ENCODE data around the gene HMCN1. TPM values are rescaled to one million over a fixed set of nuclear protein-coding genes. Genes with fewer than 3 reads are reported as not detected.
A peak's percentile ranks its signal among the peaks of the same experiment; 100 is the strongest.

Gene HMCN1
- total and polyA plus RNA-seq, 2 experiments from 2014 or later = 1.6 to 8.7 TPM

DNA sequence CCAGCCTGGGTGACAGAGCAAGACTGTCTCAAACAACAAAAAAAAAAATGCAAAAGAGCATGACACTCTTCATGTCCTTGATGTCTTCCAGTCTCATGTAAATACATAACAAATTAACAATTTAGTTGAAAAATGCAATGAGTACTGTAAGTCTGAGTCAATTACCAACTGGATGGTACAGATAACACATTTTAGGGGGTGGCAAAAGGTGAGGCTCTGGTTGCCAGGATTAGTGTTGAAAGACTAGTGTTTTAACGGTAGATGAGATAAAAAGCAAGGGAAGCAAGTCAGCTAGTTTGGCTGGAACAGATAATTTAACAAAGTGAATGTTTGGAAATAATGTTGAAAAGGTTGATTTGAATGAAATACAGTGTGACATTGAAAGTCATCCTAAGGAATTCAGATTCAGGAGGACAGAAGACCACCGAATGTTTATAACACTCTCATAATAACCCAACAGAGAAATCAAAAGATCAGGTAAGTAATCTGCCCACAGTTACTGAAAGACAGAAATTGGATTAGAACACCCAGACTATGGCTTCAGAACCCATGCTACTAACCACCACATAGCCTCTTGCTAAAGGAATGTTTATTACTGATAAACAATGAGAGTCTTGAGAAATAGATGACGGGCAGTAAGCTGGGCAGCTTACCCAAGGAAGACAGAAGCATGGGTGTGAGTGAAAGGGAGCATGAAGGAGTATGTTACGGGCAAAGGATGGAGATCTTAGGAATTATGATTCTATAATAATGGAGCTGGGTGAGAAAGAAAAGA, 312.4 kb downstream of the HMCN1 start:
- TF ChIP-seq CREB1 (CRISPR knock-in tag; IDR thresholded peaks at IDR 0.05; ENCODE audit: low read depth) (no peak), ZNF114 (CRISPR knock-in tag; IDR thresholded peaks at IDR 0.05) (no peak), EZH2phosphoT487 (IDR thresholded peaks at IDR 0.05; ENCODE audit: unreplicated experiment) (no peak)
- TF ChIP-seq, protein P1, sequence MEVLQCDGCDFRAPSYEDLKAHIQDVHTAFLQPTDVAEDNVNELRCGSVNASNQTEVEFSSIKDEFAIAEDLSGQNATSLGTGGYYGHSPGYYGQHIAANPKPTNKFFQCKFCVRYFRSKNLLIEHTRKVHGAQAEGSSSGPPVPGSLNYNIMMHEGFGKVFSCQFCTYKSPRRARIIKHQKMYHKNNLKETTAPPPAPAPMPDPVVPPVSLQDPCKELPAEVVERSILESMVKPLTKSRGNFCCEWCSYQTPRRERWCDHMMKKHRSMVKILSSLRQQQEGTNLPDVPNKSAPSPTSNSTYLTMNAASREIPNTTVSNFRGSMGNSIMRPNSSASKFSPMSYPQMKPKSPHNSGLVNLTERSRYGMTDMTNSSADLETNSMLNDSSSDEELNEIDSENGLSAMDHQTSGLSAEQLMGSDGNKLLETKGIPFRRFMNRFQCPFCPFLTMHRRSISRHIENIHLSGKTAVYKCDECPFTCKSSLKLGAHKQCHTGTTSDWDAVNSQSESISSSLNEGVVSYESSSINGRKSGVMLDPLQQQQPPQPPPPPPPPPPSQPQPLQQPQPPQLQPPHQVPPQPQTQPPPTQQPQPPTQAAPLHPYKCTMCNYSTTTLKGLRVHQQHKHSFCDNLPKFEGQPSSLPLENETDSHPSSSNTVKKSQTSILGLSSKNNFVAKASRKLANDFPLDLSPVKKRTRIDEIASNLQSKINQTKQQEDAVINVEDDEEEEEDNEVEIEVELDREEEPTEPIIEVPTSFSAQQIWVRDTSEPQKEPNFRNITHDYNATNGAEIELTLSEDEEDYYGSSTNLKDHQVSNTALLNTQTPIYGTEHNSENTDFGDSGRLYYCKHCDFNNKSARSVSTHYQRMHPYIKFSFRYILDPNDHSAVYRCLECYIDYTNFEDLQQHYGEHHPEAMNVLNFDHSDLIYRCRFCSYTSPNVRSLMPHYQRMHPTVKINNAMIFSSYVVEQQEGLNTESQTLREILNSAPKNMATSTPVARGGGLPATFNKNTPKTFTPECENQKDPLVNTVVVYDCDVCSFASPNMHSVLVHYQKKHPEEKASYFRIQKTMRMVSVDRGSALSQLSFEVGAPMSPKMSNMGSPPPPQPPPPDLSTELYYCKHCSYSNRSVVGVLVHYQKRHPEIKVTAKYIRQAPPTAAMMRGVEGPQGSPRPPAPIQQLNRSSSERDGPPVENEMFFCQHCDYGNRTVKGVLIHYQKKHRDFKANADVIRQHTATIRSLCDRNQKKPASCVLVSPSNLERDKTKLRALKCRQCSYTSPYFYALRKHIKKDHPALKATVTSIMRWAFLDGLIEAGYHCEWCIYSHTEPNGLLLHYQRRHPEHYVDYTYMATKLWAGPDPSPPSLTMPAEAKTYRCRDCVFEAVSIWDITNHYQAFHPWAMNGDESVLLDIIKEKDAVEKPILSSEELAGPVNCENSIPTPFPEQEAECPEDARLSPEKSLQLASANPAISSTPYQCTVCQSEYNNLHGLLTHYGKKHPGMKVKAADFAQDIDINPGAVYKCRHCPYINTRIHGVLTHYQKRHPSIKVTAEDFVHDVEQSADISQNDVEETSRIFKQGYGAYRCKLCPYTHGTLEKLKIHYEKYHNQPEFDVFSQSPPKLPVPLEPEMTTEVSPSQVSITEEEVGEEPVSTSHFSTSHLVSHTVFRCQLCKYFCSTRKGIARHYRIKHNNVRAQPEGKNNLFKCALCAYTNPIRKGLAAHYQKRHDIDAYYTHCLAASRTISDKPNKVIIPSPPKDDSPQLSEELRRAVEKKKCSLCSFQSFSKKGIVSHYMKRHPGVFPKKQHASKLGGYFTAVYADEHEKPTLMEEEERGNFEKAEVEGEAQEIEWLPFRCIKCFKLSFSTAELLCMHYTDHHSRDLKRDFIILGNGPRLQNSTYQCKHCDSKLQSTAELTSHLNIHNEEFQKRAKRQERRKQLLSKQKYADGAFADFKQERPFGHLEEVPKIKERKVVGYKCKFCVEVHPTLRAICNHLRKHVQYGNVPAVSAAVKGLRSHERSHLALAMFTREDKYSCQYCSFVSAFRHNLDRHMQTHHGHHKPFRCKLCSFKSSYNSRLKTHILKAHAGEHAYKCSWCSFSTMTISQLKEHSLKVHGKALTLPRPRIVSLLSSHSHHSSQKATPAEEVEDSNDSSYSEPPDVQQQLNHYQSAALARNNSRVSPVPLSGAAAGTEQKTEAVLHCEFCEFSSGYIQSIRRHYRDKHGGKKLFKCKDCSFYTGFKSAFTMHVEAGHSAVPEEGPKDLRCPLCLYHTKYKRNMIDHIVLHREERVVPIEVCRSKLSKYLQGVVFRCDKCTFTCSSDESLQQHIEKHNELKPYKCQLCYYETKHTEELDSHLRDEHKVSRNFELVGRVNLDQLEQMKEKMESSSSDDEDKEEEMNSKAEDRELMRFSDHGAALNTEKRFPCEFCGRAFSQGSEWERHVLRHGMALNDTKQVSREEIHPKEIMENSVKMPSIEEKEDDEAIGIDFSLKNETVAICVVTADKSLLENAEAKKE (CRISPR knock-in tag; IDR thresholded peaks at IDR 0.05) = no peak
- TF ChIP-seq, protein P2, sequence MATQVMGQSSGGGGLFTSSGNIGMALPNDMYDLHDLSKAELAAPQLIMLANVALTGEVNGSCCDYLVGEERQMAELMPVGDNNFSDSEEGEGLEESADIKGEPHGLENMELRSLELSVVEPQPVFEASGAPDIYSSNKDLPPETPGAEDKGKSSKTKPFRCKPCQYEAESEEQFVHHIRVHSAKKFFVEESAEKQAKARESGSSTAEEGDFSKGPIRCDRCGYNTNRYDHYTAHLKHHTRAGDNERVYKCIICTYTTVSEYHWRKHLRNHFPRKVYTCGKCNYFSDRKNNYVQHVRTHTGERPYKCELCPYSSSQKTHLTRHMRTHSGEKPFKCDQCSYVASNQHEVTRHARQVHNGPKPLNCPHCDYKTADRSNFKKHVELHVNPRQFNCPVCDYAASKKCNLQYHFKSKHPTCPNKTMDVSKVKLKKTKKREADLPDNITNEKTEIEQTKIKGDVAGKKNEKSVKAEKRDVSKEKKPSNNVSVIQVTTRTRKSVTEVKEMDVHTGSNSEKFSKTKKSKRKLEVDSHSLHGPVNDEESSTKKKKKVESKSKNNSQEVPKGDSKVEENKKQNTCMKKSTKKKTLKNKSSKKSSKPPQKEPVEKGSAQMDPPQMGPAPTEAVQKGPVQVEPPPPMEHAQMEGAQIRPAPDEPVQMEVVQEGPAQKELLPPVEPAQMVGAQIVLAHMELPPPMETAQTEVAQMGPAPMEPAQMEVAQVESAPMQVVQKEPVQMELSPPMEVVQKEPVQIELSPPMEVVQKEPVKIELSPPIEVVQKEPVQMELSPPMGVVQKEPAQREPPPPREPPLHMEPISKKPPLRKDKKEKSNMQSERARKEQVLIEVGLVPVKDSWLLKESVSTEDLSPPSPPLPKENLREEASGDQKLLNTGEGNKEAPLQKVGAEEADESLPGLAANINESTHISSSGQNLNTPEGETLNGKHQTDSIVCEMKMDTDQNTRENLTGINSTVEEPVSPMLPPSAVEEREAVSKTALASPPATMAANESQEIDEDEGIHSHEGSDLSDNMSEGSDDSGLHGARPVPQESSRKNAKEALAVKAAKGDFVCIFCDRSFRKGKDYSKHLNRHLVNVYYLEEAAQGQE (IDR thresholded peaks at IDR 0.05; ENCODE audit: unreplicated experiment) = no peak
- Histone ChIP-seq H3K9me2 (ENCODE audit: insufficient read depth) (no peaks in the 10 kb centered on the region; the same call in 1 of the 2 replicates), H2AFZ (no peak overlapping the region), H4K20me1 (replicated peaks; ENCODE audit: insufficient read depth) (no peaks in the 10 kb centered on the region), H3K4me3 (no peak overlapping the region), H3K36me3 (ENCODE audit: insufficient read depth) (no peaks in the 10 kb centered on the region), H3F3A (replicated peaks; ENCODE audit: low read depth) (no peaks in the 10 kb centered on the region), H3K79me2 (replicated peaks; ENCODE audit: insufficient read depth) (no peaks in the 10 kb centered on the region), H3K4me1 (ENCODE audit: insufficient read depth) (no peaks in the 10 kb centered on the region), H3K27me3 (ENCODE audit: insufficient read depth) (no peaks in the 10 kb centered on the region), H3K4me2 (no peak overlapping the region), H3K27ac (ENCODE audit: low read depth) (no peak overlapping the region)
- peak overlapping the region; percentile 48; the same call in 1 of the 2 replicates for H3K27ac Mint-ChIP-seq
- ATAC-seq (no peak), DNase-seq (ENCODE audit: low spot score) (no peak)
- H3K4me1 Mint-ChIP-seq = no peaks in the 10 kb centered on the region
- H3K4me3 Mint-ChIP-seq = no peak overlapping the region
- H3K36me3 Mint-ChIP-seq (ENCODE audit: low read depth) = no peaks in the 10 kb centered on the region
- no peaks in the 10 kb centered on the region for H3K9me3 Mint-ChIP-seq
- no peaks in the 10 kb centered on the region for H3K27me3 Mint-ChIP-seq (ENCODE audit: insufficient read depth, low read depth, poor library complexity)
